DOHH2 (cell line): ENCODE measurements around the gene SLC47A2.
"Not testable (repeated sequence)": the region's sequence is repeated elsewhere in the genome, so short reads cannot be mapped to it uniquely, and the experiment has no call there.

Experiments used
- H3F3A ChIP-seq: fragments of 200-600 bp; sonication (generic), shearing (Covaris generic); 2 replicates; pipeline ENCODE4 v1.6.0; 2016; ENCODE audit warnings: antibody characterized with exemption, mild to moderate bottlenecking; ENCODE audit not compliant: control insufficient read depth, insufficient read depth
- H3K27ac ChIP-seq: fragments of 200-600 bp; sonication (generic); 2 replicates; pipeline ENCODE4 v1.5.1; 2014; ENCODE audit warnings: low read depth, mild to moderate bottlenecking, low read length, moderate library complexity
- H3K27me3 ChIP-seq: fragments of 200-600 bp; sonication (generic); 2 replicates; pipeline ENCODE4 v1.6.1; 2014; ENCODE audit warnings: mild to moderate bottlenecking, low read length, mixed read lengths; ENCODE audit not compliant: control insufficient read depth
- H3K36me3 ChIP-seq: fragments of 200-600 bp; sonication (generic); 2 replicates; pipeline ENCODE4 v1.6.1; 2014; ENCODE audit warnings: mild to moderate bottlenecking, low read length, moderate library complexity, mixed read lengths; ENCODE audit not compliant: control insufficient read depth
- H3K4me1 ChIP-seq: fragments of 200-600 bp; sonication (generic); 2 replicates; pipeline ENCODE4 v1.6.1; 2014; ENCODE audit warnings: mild to moderate bottlenecking, low read length, mixed read lengths; ENCODE audit not compliant: control insufficient read depth
- H3K4me2 ChIP-seq: fragments of 200-600 bp; sonication (generic); 2 replicates; pipeline ENCODE4 v1.6.0; 2014; ENCODE audit warnings: mild to moderate bottlenecking, low read length, moderate library complexity
- H3K4me3 ChIP-seq: fragments of 200-600 bp; sonication (generic); 2 replicates; pipeline ENCODE4 v1.5.1; 2014; ENCODE audit warnings: mild to moderate bottlenecking, low read length, mixed read lengths
- H3K79me2 ChIP-seq: fragments of 200-600 bp; sonication (generic); 2 replicates; pipeline ENCODE4 v1.6.1; 2014; ENCODE audit warnings: mild to moderate bottlenecking, low read length, mixed read lengths; ENCODE audit not compliant: control insufficient read depth
- H3K9me2 ChIP-seq: fragments of 200-600 bp; sonication (generic); replicated peaks from 2 replicates; pipeline ENCODE4 v1.6.1; 2014; ENCODE audit warnings: mild to moderate bottlenecking, low read length, mixed read lengths; ENCODE audit not compliant: control insufficient read depth
- H3K9me3 ChIP-seq: fragments of 200-600 bp; sonication (generic); 2 replicates; pipeline ENCODE4 v1.6.1; 2014; ENCODE audit warnings: antibody characterized with exemption, low read length, mixed read lengths; ENCODE audit not compliant: control insufficient read depth, insufficient read depth
- H4K20me1 ChIP-seq: fragments of 200-600 bp; sonication (generic); 2 replicates; pipeline ENCODE4 v1.6.0; 2014; ENCODE audit warnings: low read depth, mild to moderate bottlenecking, antibody characterized with exemption, low read length, moderate library complexity; ENCODE audit not compliant: control insufficient read depth, insufficient read depth
- EZH2phosphoT487 ChIP-seq: fragments of 200-600 bp; sonication (generic); IDR thresholded peaks from 2 replicates; pipeline ENCODE4 v1.6.1; 2017; ENCODE audit warnings: borderline replicate concordance, mild to moderate bottlenecking, antibody characterized with exemption, low read length, moderate library complexity, mixed read lengths
- TF ChIP-seq, protein P1 (sequence below): fragments of 200-600 bp; sonication (generic); IDR thresholded peaks from one replicate; pipeline ENCODE4 v1.5.1; 2014; ENCODE audit warnings: antibody characterized with exemption, mild to moderate bottlenecking, low read depth, low read length; ENCODE audit not compliant: poor library complexity, severe bottlenecking

SLC47A2 gene, protein sequence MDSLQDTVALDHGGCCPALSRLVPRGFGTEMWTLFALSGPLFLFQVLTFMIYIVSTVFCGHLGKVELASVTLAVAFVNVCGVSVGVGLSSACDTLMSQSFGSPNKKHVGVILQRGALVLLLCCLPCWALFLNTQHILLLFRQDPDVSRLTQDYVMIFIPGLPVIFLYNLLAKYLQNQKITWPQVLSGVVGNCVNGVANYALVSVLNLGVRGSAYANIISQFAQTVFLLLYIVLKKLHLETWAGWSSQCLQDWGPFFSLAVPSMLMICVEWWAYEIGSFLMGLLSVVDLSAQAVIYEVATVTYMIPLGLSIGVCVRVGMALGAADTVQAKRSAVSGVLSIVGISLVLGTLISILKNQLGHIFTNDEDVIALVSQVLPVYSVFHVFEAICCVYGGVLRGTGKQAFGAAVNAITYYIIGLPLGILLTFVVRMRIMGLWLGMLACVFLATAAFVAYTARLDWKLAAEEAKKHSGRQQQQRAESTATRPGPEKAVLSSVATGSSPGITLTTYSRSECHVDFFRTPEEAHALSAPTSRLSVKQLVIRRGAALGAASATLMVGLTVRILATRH

DNA sequence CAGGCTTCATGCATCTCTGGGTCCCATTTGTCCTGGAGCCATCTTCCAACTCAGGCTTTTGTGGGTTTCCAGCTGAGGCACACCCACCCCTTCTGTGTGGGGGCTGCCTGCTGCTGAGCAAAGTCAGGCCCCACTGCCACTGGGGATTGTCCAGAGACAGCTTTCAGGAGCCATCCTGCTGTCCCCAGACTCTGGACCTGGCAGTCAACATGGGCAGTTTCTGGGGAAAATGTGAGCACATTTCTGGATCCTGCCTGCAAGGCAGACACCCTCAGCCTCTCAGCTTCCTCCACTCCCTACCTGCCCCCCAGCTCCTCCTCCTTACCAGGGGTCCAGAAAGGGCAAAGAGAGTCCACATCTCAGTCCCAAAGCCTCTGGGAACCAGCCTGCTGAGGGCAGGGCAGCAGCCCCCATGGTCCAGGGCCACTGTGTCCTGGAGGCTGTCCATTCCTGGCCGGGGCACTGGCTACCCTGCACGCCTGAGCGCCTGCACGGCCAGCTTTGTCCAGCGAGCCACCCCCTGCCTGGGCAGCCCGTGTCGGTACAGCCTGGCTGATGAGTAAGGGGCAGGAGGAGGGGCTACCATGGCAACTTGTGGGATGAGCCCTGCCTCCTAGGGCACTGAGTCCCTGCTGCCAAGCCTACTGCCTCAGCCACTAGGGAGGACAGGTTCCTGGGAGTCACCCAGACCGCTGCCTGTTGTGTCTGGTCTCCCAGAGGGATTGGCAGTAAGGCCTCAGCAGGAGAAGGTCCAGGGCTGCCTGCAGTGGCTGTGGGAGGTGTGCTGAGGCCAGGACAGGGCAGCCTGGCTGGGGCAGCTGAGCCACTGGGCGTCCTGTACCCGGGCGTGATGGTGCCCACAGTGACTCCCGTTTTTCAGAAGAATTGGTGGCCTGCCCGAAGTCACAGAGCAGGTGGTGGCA, at the start of gene SLC47A2:
SLC47A2 (minus strand) TSS at position 477 of the 923 bp plus-strand sequence; CDS start at position 448, 29 bp downstream.
- TF ChIP-seq EZH2phosphoT487, result no peak
- TF ChIP-seq, protein P1, sequence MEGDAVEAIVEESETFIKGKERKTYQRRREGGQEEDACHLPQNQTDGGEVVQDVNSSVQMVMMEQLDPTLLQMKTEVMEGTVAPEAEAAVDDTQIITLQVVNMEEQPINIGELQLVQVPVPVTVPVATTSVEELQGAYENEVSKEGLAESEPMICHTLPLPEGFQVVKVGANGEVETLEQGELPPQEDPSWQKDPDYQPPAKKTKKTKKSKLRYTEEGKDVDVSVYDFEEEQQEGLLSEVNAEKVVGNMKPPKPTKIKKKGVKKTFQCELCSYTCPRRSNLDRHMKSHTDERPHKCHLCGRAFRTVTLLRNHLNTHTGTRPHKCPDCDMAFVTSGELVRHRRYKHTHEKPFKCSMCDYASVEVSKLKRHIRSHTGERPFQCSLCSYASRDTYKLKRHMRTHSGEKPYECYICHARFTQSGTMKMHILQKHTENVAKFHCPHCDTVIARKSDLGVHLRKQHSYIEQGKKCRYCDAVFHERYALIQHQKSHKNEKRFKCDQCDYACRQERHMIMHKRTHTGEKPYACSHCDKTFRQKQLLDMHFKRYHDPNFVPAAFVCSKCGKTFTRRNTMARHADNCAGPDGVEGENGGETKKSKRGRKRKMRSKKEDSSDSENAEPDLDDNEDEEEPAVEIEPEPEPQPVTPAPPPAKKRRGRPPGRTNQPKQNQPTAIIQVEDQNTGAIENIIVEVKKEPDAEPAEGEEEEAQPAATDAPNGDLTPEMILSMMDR, result no peak
- H3K4me1 ChIP-seq, result no peaks in the 10 kb centered on the region
- no peaks in the 10 kb centered on the region for H3K79me2 ChIP-seq
- H3K27ac ChIP-seq, result no peak within 1 kb of the TSS
- no peaks in the 10 kb centered on the region for H3F3A ChIP-seq
- no peak within 1 kb of the TSS for H3K4me3 ChIP-seq
- H3K9me3 ChIP-seq, result no peaks in the 10 kb centered on the region
- no peaks in the 10 kb centered on the region for H3K36me3 ChIP-seq
- no peak within 1 kb of the TSS for H3K4me2 ChIP-seq
- H3K9me2 ChIP-seq, result no peaks in the 10 kb centered on the region
- no peaks in the 10 kb centered on the region for H4K20me1 ChIP-seq
- H3K27me3 ChIP-seq, result no peaks in the 10 kb centered on the region

DNA sequence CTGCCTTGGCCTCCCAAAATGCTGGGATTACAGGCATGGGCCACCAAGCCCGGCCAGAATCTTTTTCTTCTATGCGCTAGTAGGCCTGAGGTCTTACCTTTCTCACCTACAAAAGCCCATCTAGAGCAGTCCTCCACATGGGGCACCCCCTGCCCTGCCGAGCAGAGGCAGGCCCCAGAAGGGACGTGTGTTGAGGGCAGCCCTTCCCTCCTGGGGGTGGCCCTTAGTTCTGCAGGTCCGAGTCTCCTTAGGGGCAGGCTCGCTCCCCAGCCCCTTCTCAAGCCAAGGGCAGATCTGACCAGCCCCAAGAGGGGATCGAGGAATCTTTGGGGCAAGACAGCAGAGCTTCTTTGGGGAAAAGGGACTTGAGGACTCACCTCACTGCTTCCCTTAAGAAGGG, 49.6 kb upstream of the SLC47A2 start:
- Histone ChIP-seq H3K9me3 (no peaks in the 10 kb centered on the region), H3K27ac (no peak overlapping the region), H4K20me1 (no peaks in the 10 kb centered on the region), H3K36me3 (no peaks in the 10 kb centered on the region), H3K9me2 (no peaks in the 10 kb centered on the region), H3K27me3 (0 out of 2 replicates have a peak, but pooled peaks cover 2% of the 10 kb centered on the region), H3K4me3 (no peak overlapping the region), H3K79me2 (no peaks in the 10 kb centered on the region), H3K4me2 (no peak overlapping the region), H3F3A (no peaks in the 10 kb centered on the region), H3K4me1 (peaks cover 8% of the 10 kb centered on the region)
- TF ChIP-seq, protein P1, result no peak
- TF ChIP-seq EZH2phosphoT487, result no peak

DNA sequence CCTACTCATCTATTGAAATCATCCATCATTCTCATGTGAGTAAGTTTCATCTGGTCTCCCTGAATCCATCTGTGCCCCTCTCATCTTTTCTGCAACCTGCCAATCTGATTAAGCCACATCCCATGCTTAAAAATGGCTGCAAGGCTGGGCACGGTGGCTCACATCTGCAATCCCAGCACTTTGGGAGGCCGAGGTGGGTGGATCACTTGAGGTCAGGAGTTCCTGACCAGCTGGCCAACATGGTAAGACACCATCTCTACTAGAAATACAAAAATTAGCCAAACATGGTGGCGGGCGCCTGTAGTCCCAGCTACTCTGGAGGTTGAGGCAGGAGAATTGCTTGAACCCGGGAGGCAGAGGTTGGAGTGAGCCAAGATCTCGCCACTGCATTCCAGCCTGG, 47.6 kb upstream of the SLC47A2 start:
- not testable (repeated sequence) for H3K79me2 ChIP-seq, H4K20me1 ChIP-seq, H3K9me3 ChIP-seq, H3K36me3 ChIP-seq, H3F3A ChIP-seq, H3K27ac ChIP-seq, H3K9me2 ChIP-seq, H3K27me3 ChIP-seq, H3K4me1 ChIP-seq, H3K4me3 ChIP-seq, H3K4me2 ChIP-seq
